ENCODE data around the gene OLFM1.
"Not testable (repeated sequence)": the region's sequence is repeated elsewhere in the genome, so short reads cannot be mapped to it uniquely, and the experiment has no call there.

OLFM1 gene

DNA sequence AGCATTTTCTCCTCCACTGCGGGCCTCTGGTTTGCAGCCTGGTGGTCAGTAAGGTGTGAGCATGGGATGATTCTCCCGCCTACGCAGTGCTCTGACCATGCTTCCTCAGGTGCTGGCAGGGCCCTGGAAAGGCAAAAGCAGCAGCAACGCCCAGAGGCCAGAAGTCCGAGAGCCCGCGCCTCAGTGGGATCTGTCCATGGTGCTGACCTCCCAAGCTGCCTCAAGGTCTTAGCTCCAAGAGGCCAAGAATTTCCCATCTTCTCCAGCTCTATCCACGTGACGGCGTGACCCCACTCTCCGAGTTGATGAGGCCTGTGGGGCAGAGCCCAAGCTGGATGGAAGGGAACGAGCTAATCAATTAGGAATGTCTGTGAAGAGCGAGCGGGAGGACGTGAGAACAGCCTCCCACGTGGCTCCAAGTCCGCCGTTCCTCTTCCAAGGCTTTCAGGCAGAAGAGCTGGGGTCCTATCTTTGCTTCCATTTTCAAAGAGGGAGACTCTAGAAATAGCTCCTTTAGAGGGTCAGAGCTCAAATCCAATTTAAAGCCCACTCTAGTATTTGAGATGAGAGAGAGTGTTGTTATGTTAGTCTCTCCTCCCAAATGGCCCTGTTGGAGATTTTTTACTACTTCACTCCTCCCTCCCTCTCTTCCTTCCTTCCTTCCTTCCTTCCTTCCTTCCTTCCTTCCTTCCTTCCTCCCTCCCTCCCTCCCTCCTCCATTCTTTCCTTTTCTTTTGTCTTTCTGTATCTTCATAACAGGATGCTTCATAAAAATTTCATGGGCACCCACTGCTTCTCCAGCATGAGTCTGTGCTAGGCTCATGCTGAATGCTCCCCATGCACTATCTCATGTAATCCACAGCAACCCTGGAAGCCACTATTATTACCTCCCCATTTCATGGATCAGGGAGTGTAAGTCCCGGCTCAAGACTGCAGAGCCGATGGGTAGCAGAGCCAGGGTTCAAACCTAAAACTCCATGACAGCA, 69.3 kb downstream of the OLFM1 start:
- DNase-seq = no peak

- DNase-seq = no peak
Observed at GRCh38 chr9:135157856-135158563, 70.5 kb downstream of the OLFM1 start.

- DNase-seq = no peak
Observed at GRCh38 chr9:135158564-135158937, 71.1 kb downstream of the OLFM1 start.

GRCh38 chr9:135159801-135160200, 72.3 kb downstream of the OLFM1 start:
- no peak for DNase-seq

DNA sequence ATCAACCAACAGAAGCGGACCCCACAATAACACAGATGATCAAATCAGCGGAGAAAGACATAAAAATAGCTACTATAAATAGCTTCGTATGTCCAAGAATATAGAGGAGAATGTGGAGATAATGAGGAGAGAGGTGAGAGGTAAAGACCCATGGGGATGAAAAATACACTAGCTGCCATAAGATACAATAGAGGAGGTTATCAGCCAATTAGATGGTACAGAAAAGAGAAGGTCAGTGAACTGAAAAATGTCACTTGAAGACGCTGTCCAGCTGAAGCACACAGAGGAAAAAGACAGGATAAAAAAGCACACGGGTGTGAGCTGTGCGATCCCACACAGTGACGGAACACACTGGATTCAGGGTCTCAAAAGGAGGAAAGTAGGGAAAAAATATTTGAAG, 73.4 kb downstream of the OLFM1 start:
- no peak for DNase-seq

DNA sequence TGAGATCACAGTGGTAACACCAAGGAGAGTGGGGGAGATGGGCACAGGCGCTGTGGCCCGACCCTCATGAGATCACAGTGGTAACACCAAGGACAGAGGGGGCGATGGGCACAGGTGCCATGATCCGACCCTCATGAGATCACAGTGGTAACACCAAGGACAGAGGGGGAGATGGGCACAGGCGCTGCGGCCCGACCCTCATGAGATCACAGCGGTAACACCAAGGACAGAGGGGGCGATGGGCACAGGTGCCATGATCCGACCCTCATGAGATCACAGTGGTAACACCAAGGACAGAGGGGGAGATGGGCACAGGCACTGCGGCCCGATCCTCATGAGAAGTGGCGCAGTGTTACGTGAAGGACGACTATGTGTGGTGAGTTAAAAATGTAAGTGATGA, 75.1 kb downstream of the OLFM1 start:
- DNase-seq = not testable (repeated sequence)

DNA sequence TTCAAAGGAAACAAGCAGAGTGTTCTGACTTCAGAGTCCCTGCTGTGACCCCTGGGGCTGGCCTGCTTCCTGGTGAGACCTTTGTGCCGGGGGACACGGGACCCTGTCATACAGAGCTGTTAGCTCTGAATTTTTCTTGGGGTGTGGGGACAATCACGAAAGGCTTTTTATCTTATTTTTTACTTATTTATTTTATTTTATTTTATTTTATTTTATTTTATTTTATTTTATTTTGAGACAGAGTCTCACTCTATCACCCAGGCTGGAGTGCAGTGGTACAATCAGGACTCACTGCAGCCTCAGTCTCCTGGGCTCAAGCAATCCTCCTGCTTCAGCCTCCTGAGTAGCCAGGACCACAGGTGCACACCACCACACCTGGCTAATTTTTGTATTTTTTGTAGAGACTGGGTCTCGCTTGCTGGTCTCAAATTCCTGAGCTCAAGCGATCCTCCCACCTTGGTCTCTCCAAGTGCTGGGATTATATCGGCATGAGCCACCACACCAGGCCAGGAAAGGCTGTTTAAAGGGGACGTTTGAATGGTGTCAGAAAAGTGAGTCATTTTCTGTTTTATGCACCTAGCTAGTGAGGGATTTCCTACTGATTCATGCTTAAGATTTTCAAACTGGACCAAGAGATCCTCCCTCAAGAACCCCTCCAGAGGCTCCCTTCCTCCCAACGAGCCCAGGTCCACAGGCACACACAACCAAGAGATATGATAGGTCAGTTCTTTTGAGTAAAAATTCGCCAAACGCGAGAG, 75.7 kb downstream of the OLFM1 start:
- no peak for DNase-seq

GRCh38 chr9:135164036-135164435, 76.6 kb downstream of the OLFM1 start:
- no peak for DNase-seq

DNA sequence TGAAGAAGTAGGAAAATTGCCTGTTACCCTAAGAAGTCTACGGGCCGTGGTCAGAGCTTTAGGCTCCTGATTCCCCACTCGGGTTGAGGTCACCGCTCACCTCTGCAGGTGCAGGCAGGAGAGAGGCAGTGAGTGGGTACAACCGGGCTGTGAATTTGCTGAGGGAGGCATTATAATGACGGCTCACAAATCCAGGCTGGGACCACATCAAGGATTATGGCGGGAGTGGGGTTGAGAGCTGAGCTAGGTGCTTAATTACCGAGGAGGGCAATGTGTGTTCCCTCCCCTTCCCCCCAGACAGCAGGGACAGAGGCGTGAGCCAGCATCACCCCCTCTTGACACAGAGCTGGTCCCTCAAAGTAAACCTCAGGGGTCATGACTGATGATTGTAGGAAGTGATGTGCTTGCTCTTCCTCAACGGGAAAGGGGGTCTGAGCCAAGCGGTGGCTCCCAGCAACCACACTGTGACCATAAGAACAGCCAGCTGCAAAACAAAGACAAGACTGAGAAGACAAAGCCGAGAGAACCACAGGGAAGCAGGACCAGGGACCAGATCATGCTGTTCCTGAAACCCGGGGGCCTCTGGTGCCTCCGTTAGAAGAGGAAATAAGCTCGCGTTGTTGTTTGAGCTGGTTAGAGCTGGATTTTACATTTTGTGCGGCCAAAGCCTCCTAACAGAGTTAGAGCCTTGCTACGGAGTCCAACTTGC, 77.7 kb downstream of the OLFM1 start:
- no peak for DNase-seq

GRCh38 chr9:135165756-135166519, 78.5 kb downstream of the OLFM1 start:
- DNase-seq = no peak

GRCh38 chr9:135166565-135166964, 79.1 kb downstream of the OLFM1 start:
- no peak for DNase-seq

DNA sequence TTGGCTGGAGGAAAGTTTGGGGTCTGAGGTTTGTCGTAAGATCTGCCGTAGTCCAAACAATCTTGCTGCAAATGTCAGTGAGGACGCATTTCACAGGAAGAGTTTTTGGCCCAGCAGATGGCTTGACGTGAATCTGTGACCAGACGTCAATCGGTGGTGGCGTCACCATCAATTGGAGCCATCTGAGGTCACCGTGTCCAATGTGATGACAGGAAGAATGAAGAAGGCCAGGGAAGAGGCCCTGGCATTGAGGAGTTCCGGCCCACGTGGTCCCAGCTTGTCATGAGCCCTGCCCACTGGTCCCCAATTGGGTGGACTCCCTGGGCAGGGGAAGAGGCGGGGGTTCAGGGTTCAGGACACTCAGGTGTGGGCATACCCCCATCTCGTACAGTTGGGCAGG, 79.9 kb downstream of the OLFM1 start:
- DNase-seq = no peak

- DNase-seq = no peak
Observed at GRCh38 chr9:135167849-135168655, 80.6 kb downstream of the OLFM1 start.

- DNase-seq = no peak
Observed at GRCh38 chr9:135169709-135170226, 82.3 kb downstream of the OLFM1 start.

DNA sequence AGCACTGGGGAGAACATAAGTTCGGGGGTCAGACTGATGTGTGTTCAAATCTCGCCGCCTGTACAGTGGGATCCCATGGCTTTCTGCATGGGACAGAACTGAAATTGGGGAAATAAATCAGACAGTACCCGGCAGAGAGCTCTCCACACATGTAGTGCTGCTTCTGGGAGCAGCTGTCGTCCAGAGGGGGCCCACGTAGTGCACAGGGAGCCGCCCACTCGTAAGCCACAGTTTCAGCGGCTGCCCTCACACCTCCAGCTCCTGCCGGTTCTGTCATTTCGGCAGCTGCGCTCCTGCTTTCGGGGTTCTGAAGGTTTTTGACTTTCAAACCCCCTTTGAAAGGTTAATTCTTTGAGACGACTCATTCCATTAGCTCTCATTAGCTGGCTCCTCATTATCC, 83.1 kb downstream of the OLFM1 start:
- no peak for DNase-seq

All from NCI-H345 (cell line).